ENCODE results near the gene PTGER4. TPM values are rescaled to one million over a fixed set of nuclear protein-coding genes. Genes with fewer than 3 reads are reported as not detected.
"Not testable (repeated sequence)": the region's sequence is repeated elsewhere in the genome, so short reads cannot be mapped to it uniquely, and the experiment has no call there.

PTGER4 gene
- total RNA-seq, 6 experiments from 2014 or later: 0.84 to 4.4 (median 2.9) TPM

GRCh38 chr5:40716590-40716989, 36.9 kb downstream of the PTGER4 start:
- H3K4me1 ChIP-seq: peaks cover 0 to 31% (median 3%) of the 10 kb centered on the region in 4 donors
- intact Hi-C loops (cut with DNase I): no loop called here
- no peaks in the 10 kb centered on the region for H3K9me3 ChIP-seq
- H3K4me3 ChIP-seq: no peak overlapping the region
- no peaks in the 10 kb centered on the region for H3K36me3 ChIP-seq
- ATAC-seq: no peak
- TF ChIP-seq POLR2A (IDR thresholded peaks at IDR 0.05): no peak
- TF ChIP-seq, protein P1, sequence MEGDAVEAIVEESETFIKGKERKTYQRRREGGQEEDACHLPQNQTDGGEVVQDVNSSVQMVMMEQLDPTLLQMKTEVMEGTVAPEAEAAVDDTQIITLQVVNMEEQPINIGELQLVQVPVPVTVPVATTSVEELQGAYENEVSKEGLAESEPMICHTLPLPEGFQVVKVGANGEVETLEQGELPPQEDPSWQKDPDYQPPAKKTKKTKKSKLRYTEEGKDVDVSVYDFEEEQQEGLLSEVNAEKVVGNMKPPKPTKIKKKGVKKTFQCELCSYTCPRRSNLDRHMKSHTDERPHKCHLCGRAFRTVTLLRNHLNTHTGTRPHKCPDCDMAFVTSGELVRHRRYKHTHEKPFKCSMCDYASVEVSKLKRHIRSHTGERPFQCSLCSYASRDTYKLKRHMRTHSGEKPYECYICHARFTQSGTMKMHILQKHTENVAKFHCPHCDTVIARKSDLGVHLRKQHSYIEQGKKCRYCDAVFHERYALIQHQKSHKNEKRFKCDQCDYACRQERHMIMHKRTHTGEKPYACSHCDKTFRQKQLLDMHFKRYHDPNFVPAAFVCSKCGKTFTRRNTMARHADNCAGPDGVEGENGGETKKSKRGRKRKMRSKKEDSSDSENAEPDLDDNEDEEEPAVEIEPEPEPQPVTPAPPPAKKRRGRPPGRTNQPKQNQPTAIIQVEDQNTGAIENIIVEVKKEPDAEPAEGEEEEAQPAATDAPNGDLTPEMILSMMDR (IDR thresholded peaks at IDR 0.05): no peak
- no peak for DNase-seq
- H3K27ac ChIP-seq: no peak overlapping the region
- no peaks in the 10 kb centered on the region for H3K27me3 ChIP-seq
- 89% methylated on average over 2 of the region's 2 CpGs for WGBS (ENCODE audit: insufficient coverage, low coverage, low lambda C conversion rate, missing lambda C conversion rate)

DNA sequence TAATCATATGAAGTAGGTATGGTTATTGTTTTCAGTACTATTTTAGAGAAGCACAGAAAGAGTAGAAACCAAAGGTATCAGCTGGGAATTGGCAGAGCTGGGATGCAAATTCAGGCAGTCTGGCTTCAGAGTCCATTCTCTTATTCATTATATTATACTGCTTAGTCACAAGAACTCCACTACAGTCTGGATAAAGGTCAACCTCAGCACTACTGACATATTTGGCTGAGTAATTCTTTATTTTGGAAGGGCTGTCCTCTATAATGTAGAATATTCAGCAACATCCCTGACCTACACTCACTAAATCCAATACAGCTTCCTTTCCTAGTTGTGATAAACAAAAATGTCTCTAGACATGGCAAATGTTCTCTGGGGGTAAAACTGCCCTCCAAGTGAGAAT, 37.6 kb downstream of the PTGER4 start:
- ATAC-seq (peak; percentile 91 to 98 (median 94)), DNase-seq (no peak)
- H3K4me1 ChIP-seq: peaks cover 0 to 26% (median 3%) of the 10 kb centered on the region in 4 donors
- H3K4me3 ChIP-seq: no peak overlapping the region
- H3K9me3 ChIP-seq: no peaks in the 10 kb centered on the region
- H3K36me3 ChIP-seq: no peaks in the 10 kb centered on the region
- no peaks in the 10 kb centered on the region for H3K27me3 ChIP-seq
- TF ChIP-seq POLR2A (IDR thresholded peaks at IDR 0.05): no peak
- TF ChIP-seq, protein P1 (IDR thresholded peaks at IDR 0.05): no peak
- H3K27ac ChIP-seq: no peak overlapping the region
- intact Hi-C loops (cut with DNase I): no loop called here

DNA sequence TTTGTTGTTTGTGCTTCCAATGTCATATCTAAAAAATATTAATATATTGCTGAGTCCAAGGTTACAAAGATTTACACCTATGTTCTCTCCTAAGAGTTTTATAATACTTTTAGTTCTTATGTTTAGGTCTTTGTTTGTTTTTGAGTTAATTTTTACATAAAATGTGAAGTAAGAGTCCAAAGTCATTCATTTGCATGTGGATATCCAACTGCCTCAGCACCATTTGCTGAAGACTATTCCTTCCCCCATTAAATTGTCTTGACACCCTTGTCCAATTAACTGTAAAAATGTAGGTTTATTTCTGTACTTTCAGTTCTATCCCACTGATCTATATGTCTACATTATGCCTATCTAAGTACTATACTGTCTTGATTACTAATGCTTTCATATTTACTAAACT, 40.4 kb downstream of the PTGER4 start:
- DNase-seq (no peak), ATAC-seq (peak; percentile 55 to 78 (median 71))
- no peaks in the 10 kb centered on the region for H3K36me3 ChIP-seq
- TF ChIP-seq, protein P1 (IDR thresholded peaks at IDR 0.05): no peak
- H3K27me3 ChIP-seq: no peaks in the 10 kb centered on the region
- intact Hi-C loops (cut with DNase I): no loop called here
- no peaks in the 10 kb centered on the region for H3K9me3 ChIP-seq
- peak overlapping the region in 1 of 3 donors; percentile 16 for H3K27ac ChIP-seq
- H3K4me3 ChIP-seq: no peak overlapping the region
- peaks cover 0 to 23% (median 3%) of the 10 kb centered on the region in 4 donors for H3K4me1 ChIP-seq

GRCh38 chr5:40722497-40722911, 42.8 kb downstream of the PTGER4 start:
- intact Hi-C loops (cut with DNase I); H3K27ac ChIP-seq; DNase-seq; H3K36me3 ChIP-seq; H3K9me3 ChIP-seq; H3K4me3 ChIP-seq; H3K27me3 ChIP-seq; ATAC-seq: not testable (repeated sequence)
- WGBS (ENCODE audit: insufficient coverage, low coverage, low lambda C conversion rate, missing lambda C conversion rate): 93% methylated on average over 14 of the region's 37 CpGs
- H3K4me1 ChIP-seq: peaks cover 0 to 14% (median 4%) of the 10 kb centered on the region in 4 donors

- H3K9me3 ChIP-seq: no peaks in the 10 kb centered on the region
- TF ChIP-seq POLR2A (IDR thresholded peaks at IDR 0.05): no peak
- TF ChIP-seq, protein P1 (IDR thresholded peaks at IDR 0.05): no peak
- no peaks in the 10 kb centered on the region for H3K27me3 ChIP-seq
- intact Hi-C loops (cut with DNase I): no loop called here
- ATAC-seq (peak in 1 of 4 donors; percentile 9), DNase-seq (no peak)
- H3K4me3 ChIP-seq: no peak overlapping the region
- 81% methylated on average over 2 of the region's 2 CpGs for WGBS (ENCODE audit: insufficient coverage, low coverage, low lambda C conversion rate, missing lambda C conversion rate)
- H3K4me1 ChIP-seq: peaks cover 0 to 28% (median 14%) of the 10 kb centered on the region in 4 donors
- no peak overlapping the region for H3K27ac ChIP-seq
- H3K36me3 ChIP-seq: no peaks in the 10 kb centered on the region
These were observed 53.7 kb downstream of the PTGER4 start for GRCh38 chr5:40733434-40733833.
